Fibroblast of lung (primary cell): Measurements from ENCODE around the gene XRCC1. TPM values are rescaled to one million over a fixed set of nuclear protein-coding genes. Genes with fewer than 3 reads are reported as not detected.

Experiments used
- DNase-seq, 2 donors: peaks; one replicate each; pipeline versions ENCODE4 v3.0.0 to v3.0.0-alpha.2; 2010; ENCODE audit warnings: low read depth in 2 of 2
- H2AFZ ChIP-seq: 2 replicates; pipeline ENCODE4 v1.5.1; 2012; ENCODE audit warnings: low read length, control low read depth, inconsistent platforms
- H3K27ac ChIP-seq: 2 replicates; pipeline ENCODE4 v1.5.1; 2011; ENCODE audit warnings: low read length, control low read depth; ENCODE audit not compliant: insufficient read depth
- H3K27me3 ChIP-seq: 2 replicates; pipeline ENCODE4 v1.5.1; 2011; ENCODE audit warnings: mild to moderate bottlenecking, low read length; ENCODE audit not compliant: control insufficient read depth, insufficient read depth
- H3K36me3 ChIP-seq: 2 replicates; pipeline ENCODE4 v1.5.1; 2011; ENCODE audit warnings: low read length; ENCODE audit not compliant: control insufficient read depth, insufficient read depth
- H3K4me1 ChIP-seq: 2 replicates; pipeline ENCODE4 v1.5.1; 2011; ENCODE audit warnings: low read length; ENCODE audit not compliant: control insufficient read depth, insufficient read depth; ENCODE audit errors: extremely low read depth
- H3K4me2 ChIP-seq: 2 replicates; pipeline ENCODE4 v1.5.1; 2011; ENCODE audit warnings: low read length, control low read depth; ENCODE audit not compliant: insufficient read depth; ENCODE audit errors: extremely low read depth
- H3K4me3 ChIP-seq, 4 experiments: fragments of 200-600 bp in 1 of 4; sonication (generic) in 1 of 4; replicated peaks in 1 of 4; 2 replicates each; pipeline ENCODE4 v1.5.1; 2011 to 2016; ENCODE audit warnings: low read length in 4 of 4, low read depth in 3 of 4, mild to moderate bottlenecking in 3 of 4, control low read depth in 2 of 4, inconsistent platforms in 1 of 4, mixed read lengths in 1 of 4; ENCODE audit not compliant: insufficient read depth in 1 of 4; ENCODE audit errors: control extremely low read depth in 1 of 4
- H3K79me2 ChIP-seq: 2 replicates; pipeline ENCODE4 v1.5.1; 2012; ENCODE audit warnings: mild to moderate bottlenecking, low read length, inconsistent platforms; ENCODE audit not compliant: control insufficient read depth, insufficient read depth
- H3K9ac ChIP-seq: 2 replicates; pipeline ENCODE4 v1.5.1; 2011; ENCODE audit warnings: mild to moderate bottlenecking, low read length, control low read depth; ENCODE audit not compliant: insufficient read depth
- H3K9me3 ChIP-seq: 2 replicates; pipeline ENCODE4 v1.5.1; 2012; ENCODE audit warnings: low read depth, low read length; ENCODE audit not compliant: control insufficient read depth, insufficient read depth
- H4K20me1 ChIP-seq: 2 replicates; pipeline ENCODE4 v1.5.1; 2011; ENCODE audit warnings: low read length; ENCODE audit not compliant: control insufficient read depth, insufficient read depth; ENCODE audit errors: extremely low read depth
- EZH2 ChIP-seq: IDR thresholded peaks from 2 replicates; pipeline ENCODE4 v1.5.1; 2012; ENCODE audit warnings: low read length, control low read depth, mild to moderate bottlenecking; ENCODE audit errors: missing control alignments
- polyA plus RNA-seq, 2 donors: library from polyadenylated mRNA; depleted of rRNA in 1 of 2; stranded (reverse) in 1 of 2; unstranded in 1 of 2; fragments of >200 nt; gene quantifications; 2 replicates each; pipeline ENCODE4 v1.2.1, GENCODE V29; 2011 to 2012; ENCODE audit warnings: missing spikeins in 1 of 2
- total RNA-seq: library from RNA; depleted of rRNA; stranded (reverse); fragments of >200 nt; gene quantifications from 2 replicates; pipeline ENCODE4 v1.2.1, GENCODE V29; 2014
- TF ChIP-seq, protein P1 (sequence below), 2 donors: IDR thresholded peaks in 1 of 2; conservative IDR thresholded peaks in 1 of 2; 1 replicate in 1 of 2; 2 replicates in 1 of 2; pipeline ENCODE4 v1.5.1; 2011 to 2012; ENCODE audit warnings: low read length in 2 of 2, control low read depth in 1 of 2, inconsistent platforms in 1 of 2, low read depth in 1 of 2, mild to moderate bottlenecking in 1 of 2

Gene XRCC1
- total and polyA plus RNA-seq, 2 donors (not counting 1 experiment from before 2014, with no cell fraction given), result 8.6 to 14.5 TPM

- DNase-seq, result peak; percentile 10 to 76
- Histone ChIP-seq H3K79me2 (peaks cover 6% of the 10 kb centered on the region), H3K9me3 (no peaks in the 10 kb centered on the region), H2AFZ (peak overlapping the region; percentile 46), H3K4me1 (no peaks in the 10 kb centered on the region), H3K9ac (peak overlapping the region; percentile 88), H3K27me3 (no peaks in the 10 kb centered on the region), H3K4me3 (peak overlapping the region; percentile 80 to 99 (median 86)), H3K4me2 (peak overlapping the region; percentile 91), H4K20me1 (no peaks in the 10 kb centered on the region), H3K27ac (peak overlapping the region; percentile 96), H3K36me3 (no peaks in the 10 kb centered on the region)
- TF ChIP-seq, protein P1, sequence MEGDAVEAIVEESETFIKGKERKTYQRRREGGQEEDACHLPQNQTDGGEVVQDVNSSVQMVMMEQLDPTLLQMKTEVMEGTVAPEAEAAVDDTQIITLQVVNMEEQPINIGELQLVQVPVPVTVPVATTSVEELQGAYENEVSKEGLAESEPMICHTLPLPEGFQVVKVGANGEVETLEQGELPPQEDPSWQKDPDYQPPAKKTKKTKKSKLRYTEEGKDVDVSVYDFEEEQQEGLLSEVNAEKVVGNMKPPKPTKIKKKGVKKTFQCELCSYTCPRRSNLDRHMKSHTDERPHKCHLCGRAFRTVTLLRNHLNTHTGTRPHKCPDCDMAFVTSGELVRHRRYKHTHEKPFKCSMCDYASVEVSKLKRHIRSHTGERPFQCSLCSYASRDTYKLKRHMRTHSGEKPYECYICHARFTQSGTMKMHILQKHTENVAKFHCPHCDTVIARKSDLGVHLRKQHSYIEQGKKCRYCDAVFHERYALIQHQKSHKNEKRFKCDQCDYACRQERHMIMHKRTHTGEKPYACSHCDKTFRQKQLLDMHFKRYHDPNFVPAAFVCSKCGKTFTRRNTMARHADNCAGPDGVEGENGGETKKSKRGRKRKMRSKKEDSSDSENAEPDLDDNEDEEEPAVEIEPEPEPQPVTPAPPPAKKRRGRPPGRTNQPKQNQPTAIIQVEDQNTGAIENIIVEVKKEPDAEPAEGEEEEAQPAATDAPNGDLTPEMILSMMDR (conservative IDR thresholded peaks at IDR 0.05 in 1 of 2, IDR thresholded peaks at IDR 0.05 in 1 of 2; ENCODE audit: low read depth in 1 of 2, low read length in 2 of 2), result no peak
- TF ChIP-seq EZH2, result no peak
Observed at GRCh38 chr19:43574424-43575155, 737 bp downstream of the XRCC1 start.

DNA sequence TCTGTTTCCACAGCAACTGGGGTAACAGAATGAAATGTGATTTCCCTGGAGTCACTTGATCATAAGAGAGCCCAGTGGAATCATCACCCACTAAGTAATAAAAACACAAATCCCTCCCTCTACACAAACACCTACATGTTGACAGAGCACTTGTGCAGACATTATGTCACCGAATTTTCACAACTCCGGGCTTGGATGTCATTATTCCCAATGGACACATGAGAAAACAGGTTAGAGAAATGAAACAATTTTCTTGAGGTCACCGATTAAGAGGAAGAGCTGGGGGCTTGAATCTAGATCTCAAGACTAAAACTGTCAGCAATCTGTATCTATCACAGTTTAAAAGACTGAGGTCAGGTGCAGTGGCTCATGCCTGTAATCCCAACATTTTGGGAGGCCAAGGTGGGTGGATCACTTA is 3.1 kb downstream of the XRCC1 start:
- H3K27ac ChIP-seq, result no peak overlapping the region
- no peak for DNase-seq
- H4K20me1 ChIP-seq, result no peaks in the 10 kb centered on the region
- no peaks in the 10 kb centered on the region for H3K9me3 ChIP-seq
- H3K27me3 ChIP-seq, result no peaks in the 10 kb centered on the region
- TF ChIP-seq, protein P1 (conservative IDR thresholded peaks at IDR 0.05 in 1 of 2, IDR thresholded peaks at IDR 0.05 in 1 of 2; ENCODE audit: low read depth in 1 of 2, low read length in 2 of 2), result no peak
- no peak for TF ChIP-seq EZH2
- no peaks in the 10 kb centered on the region for H3K36me3 ChIP-seq
- no peak overlapping the region for H3K4me3 ChIP-seq
- H3K9ac ChIP-seq, result no peak overlapping the region
- H2AFZ ChIP-seq, result no peak overlapping the region
- peaks cover 6% of the 10 kb centered on the region for H3K79me2 ChIP-seq
- H3K4me1 ChIP-seq, result no peaks in the 10 kb centered on the region
- H3K4me2 ChIP-seq, result no peak overlapping the region

DNA sequence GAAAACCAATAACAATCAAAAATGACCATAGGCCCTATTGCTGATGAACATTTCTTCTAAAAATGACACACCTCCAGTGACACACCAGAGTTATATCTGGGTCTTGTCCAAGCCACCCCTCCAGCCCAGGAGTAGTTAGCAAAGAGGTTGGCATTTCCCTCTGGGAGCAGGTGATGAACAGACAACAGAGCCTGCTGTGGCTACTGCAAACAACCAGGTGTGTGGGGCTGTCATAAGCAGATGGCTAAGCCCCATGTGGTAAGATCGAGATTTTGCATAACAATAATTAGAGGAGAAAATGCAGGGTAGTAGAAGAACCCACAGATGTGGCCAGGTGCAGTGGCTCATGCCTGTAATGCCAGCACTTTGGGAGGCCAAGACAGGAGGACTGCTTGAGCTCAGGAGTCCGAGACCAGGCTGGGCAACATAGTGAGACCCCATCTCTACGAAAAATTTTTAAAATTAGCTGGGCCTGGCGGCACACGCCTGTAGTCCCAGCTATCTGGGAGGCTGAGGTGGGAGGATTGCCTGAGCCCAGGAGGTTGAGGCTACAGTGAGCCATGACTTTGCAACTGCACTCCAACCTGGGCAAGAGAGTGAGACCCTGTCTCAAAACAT is 5.0 kb downstream of the XRCC1 start:
- no peaks in the 10 kb centered on the region for H3K27me3 ChIP-seq
- H2AFZ ChIP-seq, result no peak overlapping the region
- H3K79me2 ChIP-seq, result peaks cover 6% of the 10 kb centered on the region
- H3K27ac ChIP-seq, result no peak overlapping the region
- TF ChIP-seq EZH2, result no peak
- TF ChIP-seq, protein P1 (conservative IDR thresholded peaks at IDR 0.05 in 1 of 2, IDR thresholded peaks at IDR 0.05 in 1 of 2; ENCODE audit: low read depth in 1 of 2, low read length in 2 of 2), result no peak
- no peaks in the 10 kb centered on the region for H4K20me1 ChIP-seq
- no peaks in the 10 kb centered on the region for H3K36me3 ChIP-seq
- no peak overlapping the region for H3K9ac ChIP-seq
- no peaks in the 10 kb centered on the region for H3K9me3 ChIP-seq
- DNase-seq, result no peak
- no peaks in the 10 kb centered on the region for H3K4me1 ChIP-seq
- no peak overlapping the region for H3K4me2 ChIP-seq
- no peak overlapping the region for H3K4me3 ChIP-seq
